8988T (cell line): ENCODE data around the gene HHAT.

Experiments used
- DNase-seq: peaks from one replicate; pipeline ENCODE4 v3.0.0; 2011

The HHAT gene

GRCh38 chr1:210361665-210362064 is 33.0 kb downstream of the HHAT start:
- DNase-seq: no peak

GRCh38 chr1:210362526-210362925 is 33.8 kb downstream of the HHAT start:
- no peak for DNase-seq

- no peak for DNase-seq
These were observed 34.4 kb downstream of the HHAT start for GRCh38 chr1:210363119-210363518.

- DNase-seq: no peak
These were observed 35.8 kb downstream of the HHAT start for GRCh38 chr1:210364479-210364878.

GRCh38 chr1:210366767-210367166 is 38.1 kb downstream of the HHAT start:
- no peak for DNase-seq

GRCh38 chr1:210367566-210367965 is 38.9 kb downstream of the HHAT start:
- no peak for DNase-seq

GRCh38 chr1:210369425-210369824 is 40.7 kb downstream of the HHAT start:
- DNase-seq: no peak

GRCh38 chr1:210371916-210372315 is 43.2 kb downstream of the HHAT start:
- DNase-seq: no peak

GRCh38 chr1:210372491-210372890 is 43.8 kb downstream of the HHAT start:
- no peak for DNase-seq

- no peak for DNase-seq
These were observed 44.4 kb downstream of the HHAT start for GRCh38 chr1:210372931-210373627.

GRCh38 chr1:210373628-210373877 is 44.9 kb downstream of the HHAT start:
- no peak for DNase-seq

GRCh38 chr1:210373878-210374599 is 45.3 kb downstream of the HHAT start:
- DNase-seq: peak; percentile 23

GRCh38 chr1:210374600-210374953 is 45.9 kb downstream of the HHAT start:
- DNase-seq: no peak

GRCh38 chr1:210376836-210377372 is 48.2 kb downstream of the HHAT start:
- DNase-seq: no peak

GRCh38 chr1:210377731-210378333 is 49.1 kb downstream of the HHAT start:
- DNase-seq: no peak

GRCh38 chr1:210378736-210379135 is 50.0 kb downstream of the HHAT start:
- no peak for DNase-seq

GRCh38 chr1:210381934-210382333 is 53.2 kb downstream of the HHAT start:
- DNase-seq: no peak

- no peak for DNase-seq
These were observed 55.9 kb downstream of the HHAT start for GRCh38 chr1:210384625-210385024.

GRCh38 chr1:210385228-210385627 is 56.5 kb downstream of the HHAT start:
- no peak for DNase-seq

GRCh38 chr1:210394281-210394821 is 65.6 kb downstream of the HHAT start:
- no peak for DNase-seq

- DNase-seq: no peak
These were observed 67.8 kb downstream of the HHAT start for GRCh38 chr1:210396541-210396940.

- DNase-seq: no peak
These were observed 68.5 kb downstream of the HHAT start for GRCh38 chr1:210397252-210397651.

- DNase-seq: no peak
These were observed 69.0 kb downstream of the HHAT start for GRCh38 chr1:210397681-210398080.

GRCh38 chr1:210398466-210398865 is 69.8 kb downstream of the HHAT start:
- no peak for DNase-seq
